ENCODE results near the gene TMEM255B.

Gene TMEM255B

GRCh38 chr13:113800576-113800926, 41.5 kb downstream of the TMEM255B start:
- no peaks in the 10 kb centered on the region for H3K27me3 ChIP-seq (ENCODE audit: control insufficient read depth, insufficient read depth, low read length)

GRCh38 chr13:113801289-113801961, 42.4 kb downstream of the TMEM255B start:
- no peaks in the 10 kb centered on the region for H3K36me3 ChIP-seq (ENCODE audit: control insufficient read depth, insufficient read depth, low read length)
- no peak overlapping the region for H3K9ac ChIP-seq (ENCODE audit: low read length)
- H3K9me3 ChIP-seq (ENCODE audit: control insufficient read depth, insufficient read depth, low read depth, low read length): no peaks in the 10 kb centered on the region
- H3K27ac ChIP-seq (ENCODE audit: low read depth, low read length): no peak overlapping the region
- no peaks in the 10 kb centered on the region for H3K27me3 ChIP-seq (ENCODE audit: control insufficient read depth, insufficient read depth, low read length)
- no peak overlapping the region for H3K4me3 ChIP-seq (ENCODE audit: low read depth, low read length)
- peaks cover 7% of the 10 kb centered on the region; the same call in 1 of the 2 replicates for H3K4me1 ChIP-seq (ENCODE audit: control insufficient read depth, insufficient read depth, low read length)

More at GRCh38 chr13:113800576-113800926, 41.5 kb downstream of the TMEM255B start:
- no peak overlapping the region for H3K9ac ChIP-seq (ENCODE audit: low read length)
- H3K9me3 ChIP-seq (ENCODE audit: control insufficient read depth, insufficient read depth, low read depth, low read length): no peaks in the 10 kb centered on the region
- no peaks in the 10 kb centered on the region for H3K36me3 ChIP-seq (ENCODE audit: control insufficient read depth, insufficient read depth, low read length)
- H3K4me3 ChIP-seq (ENCODE audit: low read depth, low read length): no peak overlapping the region
- H3K27ac ChIP-seq (ENCODE audit: low read depth, low read length): no peak overlapping the region
- peaks cover 7% of the 10 kb centered on the region; the same call in 1 of the 2 replicates for H3K4me1 ChIP-seq (ENCODE audit: control insufficient read depth, insufficient read depth, low read length)

- Histone ChIP-seq H3K27me3 (ENCODE audit: control insufficient read depth, insufficient read depth, low read length) (no peaks in the 10 kb centered on the region), H3K27ac (ENCODE audit: low read depth, low read length) (no peak overlapping the region), H3K4me3 (ENCODE audit: low read depth, low read length) (no peak overlapping the region), H3K9me3 (ENCODE audit: control insufficient read depth, insufficient read depth, low read depth, low read length) (peaks cover 2% of the 10 kb centered on the region; the same call in 1 of the 2 replicates), H3K9ac (ENCODE audit: low read length) (no peak overlapping the region), H3K36me3 (ENCODE audit: control insufficient read depth, insufficient read depth, low read length) (no peaks in the 10 kb centered on the region), H3K4me1 (ENCODE audit: control insufficient read depth, insufficient read depth, low read length) (peaks cover 7% of the 10 kb centered on the region; the same call in 1 of the 2 replicates)
These were observed 43.1 kb downstream of the TMEM255B start for GRCh38 chr13:113802090-113802531.

GRCh38 chr13:113802761-113803160, 43.7 kb downstream of the TMEM255B start:
- Histone ChIP-seq H3K27ac (ENCODE audit: low read depth, low read length) (no peak overlapping the region), H3K9me3 (ENCODE audit: control insufficient read depth, insufficient read depth, low read depth, low read length) (peaks cover 8% of the 10 kb centered on the region; the same call in 1 of the 2 replicates), H3K4me1 (ENCODE audit: control insufficient read depth, insufficient read depth, low read length) (peaks cover 7% of the 10 kb centered on the region; the same call in 1 of the 2 replicates), H3K4me3 (ENCODE audit: low read depth, low read length) (no peak overlapping the region), H3K9ac (ENCODE audit: low read length) (no peak overlapping the region), H3K36me3 (ENCODE audit: control insufficient read depth, insufficient read depth, low read length) (no peaks in the 10 kb centered on the region), H3K27me3 (ENCODE audit: control insufficient read depth, insufficient read depth, low read length) (no peaks in the 10 kb centered on the region)

- Histone ChIP-seq H3K27me3 (ENCODE audit: control insufficient read depth, insufficient read depth, low read length) (no peaks in the 10 kb centered on the region), H3K9me3 (ENCODE audit: control insufficient read depth, insufficient read depth, low read depth, low read length) (peaks cover 15% of the 10 kb centered on the region), H3K27ac (ENCODE audit: low read depth, low read length) (no peak overlapping the region), H3K36me3 (ENCODE audit: control insufficient read depth, insufficient read depth, low read length) (no peaks in the 10 kb centered on the region), H3K4me1 (ENCODE audit: control insufficient read depth, insufficient read depth, low read length) (peaks cover 7% of the 10 kb centered on the region; the same call in 1 of the 2 replicates), H3K4me3 (ENCODE audit: low read depth, low read length) (no peak overlapping the region), H3K9ac (ENCODE audit: low read length) (no peak overlapping the region)
These were observed 44.5 kb downstream of the TMEM255B start for GRCh38 chr13:113803409-113804016.

GRCh38 chr13:113804017-113804702, 45.1 kb downstream of the TMEM255B start:
- Histone ChIP-seq H3K27me3 (ENCODE audit: control insufficient read depth, insufficient read depth, low read length) (no peaks in the 10 kb centered on the region), H3K27ac (ENCODE audit: low read depth, low read length) (no peak overlapping the region), H3K9ac (ENCODE audit: low read length) (no peak overlapping the region), H3K36me3 (ENCODE audit: control insufficient read depth, insufficient read depth, low read length) (no peaks in the 10 kb centered on the region), H3K4me1 (ENCODE audit: control insufficient read depth, insufficient read depth, low read length) (peaks cover 7% of the 10 kb centered on the region; the same call in 1 of the 2 replicates), H3K4me3 (ENCODE audit: low read depth, low read length) (no peak overlapping the region), H3K9me3 (ENCODE audit: control insufficient read depth, insufficient read depth, low read depth, low read length) (peaks cover 15% of the 10 kb centered on the region)

- no peaks in the 10 kb centered on the region for H3K36me3 ChIP-seq (ENCODE audit: control insufficient read depth, insufficient read depth, low read length)
- no peak overlapping the region for H3K4me3 ChIP-seq (ENCODE audit: low read depth, low read length)
- H3K27me3 ChIP-seq (ENCODE audit: control insufficient read depth, insufficient read depth, low read length): no peaks in the 10 kb centered on the region
- no peak overlapping the region for H3K27ac ChIP-seq (ENCODE audit: low read depth, low read length)
- H3K9ac ChIP-seq (ENCODE audit: low read length): no peak overlapping the region
- H3K9me3 ChIP-seq (ENCODE audit: control insufficient read depth, insufficient read depth, low read depth, low read length): peaks cover 19% of the 10 kb centered on the region
- H3K4me1 ChIP-seq (ENCODE audit: control insufficient read depth, insufficient read depth, low read length): peaks cover 7% of the 10 kb centered on the region; the same call in 1 of the 2 replicates
These were observed 45.8 kb downstream of the TMEM255B start for GRCh38 chr13:113804703-113805430.

- no peak overlapping the region for H3K27ac ChIP-seq (ENCODE audit: low read depth, low read length)
These were observed 46.5 kb downstream of the TMEM255B start for GRCh38 chr13:113805431-113806103.

GRCh38 chr13:113806104-113806471, 47.1 kb downstream of the TMEM255B start:
- Histone ChIP-seq H3K9ac (ENCODE audit: low read length) (no peak overlapping the region), H3K4me3 (ENCODE audit: low read depth, low read length) (no peak overlapping the region), H3K4me1 (ENCODE audit: control insufficient read depth, insufficient read depth, low read length) (peaks cover 7% of the 10 kb centered on the region; the same call in 1 of the 2 replicates), H3K36me3 (ENCODE audit: control insufficient read depth, insufficient read depth, low read length) (no peaks in the 10 kb centered on the region), H3K9me3 (ENCODE audit: control insufficient read depth, insufficient read depth, low read depth, low read length) (peaks cover 20% of the 10 kb centered on the region), H3K27ac (ENCODE audit: low read depth, low read length) (no peak overlapping the region), H3K27me3 (ENCODE audit: control insufficient read depth, insufficient read depth, low read length) (no peaks in the 10 kb centered on the region)

More at GRCh38 chr13:113805431-113806103, 46.5 kb downstream of the TMEM255B start:
- Histone ChIP-seq H3K4me3 (ENCODE audit: low read depth, low read length) (no peak overlapping the region), H3K9me3 (ENCODE audit: control insufficient read depth, insufficient read depth, low read depth, low read length) (peaks cover 20% of the 10 kb centered on the region), H3K9ac (ENCODE audit: low read length) (no peak overlapping the region), H3K36me3 (ENCODE audit: control insufficient read depth, insufficient read depth, low read length) (no peaks in the 10 kb centered on the region), H3K27me3 (ENCODE audit: control insufficient read depth, insufficient read depth, low read length) (no peaks in the 10 kb centered on the region), H3K4me1 (ENCODE audit: control insufficient read depth, insufficient read depth, low read length) (peaks cover 7% of the 10 kb centered on the region; the same call in 1 of the 2 replicates)

- no peak overlapping the region for H3K27ac ChIP-seq (ENCODE audit: low read depth, low read length)
- H3K9ac ChIP-seq (ENCODE audit: low read length): no peak overlapping the region
These were observed 47.5 kb downstream of the TMEM255B start for GRCh38 chr13:113806526-113806925.

More at GRCh38 chr13:113806526-113806925, 47.5 kb downstream of the TMEM255B start:
- H3K27me3 ChIP-seq (ENCODE audit: control insufficient read depth, insufficient read depth, low read length): no peaks in the 10 kb centered on the region
- no peak overlapping the region for H3K4me3 ChIP-seq (ENCODE audit: low read depth, low read length)
- H3K4me1 ChIP-seq (ENCODE audit: control insufficient read depth, insufficient read depth, low read length): peaks cover 7% of the 10 kb centered on the region; the same call in 1 of the 2 replicates
- peaks cover 20% of the 10 kb centered on the region for H3K9me3 ChIP-seq (ENCODE audit: control insufficient read depth, insufficient read depth, low read depth, low read length)
- H3K36me3 ChIP-seq (ENCODE audit: control insufficient read depth, insufficient read depth, low read length): no peaks in the 10 kb centered on the region
